Measurements from ENCODE around the gene RPRD1B. TPM values are rescaled to one million over a fixed set of nuclear protein-coding genes. Genes with fewer than 3 reads are reported as not detected.
"Not testable (repeated sequence)": the region's sequence is repeated elsewhere in the genome, so short reads cannot be mapped to it uniquely, and the experiment has no call there.

RPRD1B gene
- total RNA-seq, 1 donor from 2014 or later: 65.3 TPM

DNA sequence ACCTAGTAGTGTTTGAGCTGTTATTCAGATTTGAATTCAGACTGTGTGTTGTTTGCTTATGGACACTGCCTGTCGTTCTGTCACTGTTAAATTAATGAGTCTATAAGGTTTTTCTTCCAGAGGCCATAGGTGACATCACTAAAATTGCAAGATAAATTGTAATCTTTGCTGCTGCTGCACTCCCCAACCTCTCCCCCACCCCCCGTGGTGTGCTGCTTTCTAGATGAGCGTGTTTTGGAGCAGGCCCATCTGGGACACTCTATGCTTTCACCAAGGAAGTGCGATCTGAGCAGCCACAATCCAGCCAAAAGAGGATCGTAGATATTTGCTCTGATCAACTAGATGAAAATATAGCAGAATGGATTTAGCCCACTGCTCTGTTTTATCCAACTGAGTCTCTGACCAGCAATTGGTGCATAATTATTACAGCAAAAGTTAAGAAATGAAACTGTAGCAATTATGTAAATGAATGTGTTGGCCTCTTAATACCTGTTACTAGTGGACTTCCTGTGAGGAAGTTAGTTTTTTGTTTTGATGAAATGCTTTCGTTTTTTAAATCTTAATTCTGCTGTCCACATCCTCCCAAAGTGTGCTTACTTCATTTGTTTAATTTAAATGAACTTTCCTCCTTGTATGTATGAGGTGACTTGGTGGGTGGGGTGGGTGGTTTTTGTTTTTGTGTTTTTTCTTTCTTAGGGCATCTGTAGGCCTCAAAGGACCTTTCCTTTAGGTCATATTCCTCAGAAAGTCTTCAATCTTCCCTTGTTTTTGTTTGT, 58.1 kb downstream of the RPRD1B start:
- intact Hi-C loops (cut with micrococcal nuclease): no loop called here
- ATAC-seq (peak; percentile 59), DNase-seq (no peak)

DNA sequence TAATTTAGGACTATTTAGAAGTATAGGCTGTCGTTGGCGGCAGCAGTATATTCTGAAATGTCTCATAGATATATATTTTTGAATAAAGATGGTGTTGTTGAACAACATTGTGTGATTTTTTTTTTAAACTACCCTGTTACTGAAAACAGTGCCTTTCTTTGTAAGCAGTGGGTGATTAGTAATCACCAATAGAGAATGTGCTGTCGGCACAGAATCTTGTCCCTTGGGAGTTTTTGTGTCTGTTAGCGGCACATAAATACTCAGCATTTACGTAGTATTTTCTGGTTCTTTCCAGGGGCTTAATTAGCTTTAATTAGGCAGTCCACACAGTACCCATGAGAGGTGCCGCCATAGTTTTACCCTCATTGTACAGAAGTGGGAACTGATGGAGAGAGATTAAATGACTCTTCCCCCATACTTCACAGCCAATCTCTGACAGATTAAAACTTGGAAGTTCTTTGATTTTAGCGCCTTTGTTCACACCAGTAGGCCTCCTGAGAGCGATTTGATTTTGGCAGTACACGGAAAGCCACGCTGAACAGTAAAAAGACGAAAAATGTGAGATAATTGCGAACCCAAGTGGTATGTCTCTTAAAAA, 58.8 kb downstream of the RPRD1B start:
- intact Hi-C loops (cut with micrococcal nuclease): no loop called here
- peak; percentile 50 for ATAC-seq
- DNase-seq: no peak

DNA sequence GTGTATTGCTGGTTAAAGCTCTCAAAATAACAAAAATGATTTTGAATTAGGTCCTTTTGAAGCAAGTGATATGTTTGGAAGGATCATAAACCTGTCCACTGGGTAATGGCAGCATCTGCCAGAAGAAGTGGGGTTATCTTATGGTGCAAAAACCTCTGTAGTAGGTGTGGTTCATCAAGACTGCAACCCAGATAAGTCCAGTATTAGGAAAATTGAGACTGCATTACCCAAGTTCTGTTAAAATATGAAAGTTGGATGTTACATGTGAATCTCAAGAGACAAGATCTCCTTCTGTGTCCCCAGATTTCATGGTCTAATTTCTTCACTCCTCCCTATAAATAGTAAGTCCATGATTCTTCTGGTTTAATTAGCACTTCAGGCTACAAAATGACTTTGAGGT, 59.4 kb downstream of the RPRD1B start:
- intact Hi-C loops (cut with micrococcal nuclease): no loop called here
- peak; percentile 4 for ATAC-seq
- no peak for DNase-seq

DNA sequence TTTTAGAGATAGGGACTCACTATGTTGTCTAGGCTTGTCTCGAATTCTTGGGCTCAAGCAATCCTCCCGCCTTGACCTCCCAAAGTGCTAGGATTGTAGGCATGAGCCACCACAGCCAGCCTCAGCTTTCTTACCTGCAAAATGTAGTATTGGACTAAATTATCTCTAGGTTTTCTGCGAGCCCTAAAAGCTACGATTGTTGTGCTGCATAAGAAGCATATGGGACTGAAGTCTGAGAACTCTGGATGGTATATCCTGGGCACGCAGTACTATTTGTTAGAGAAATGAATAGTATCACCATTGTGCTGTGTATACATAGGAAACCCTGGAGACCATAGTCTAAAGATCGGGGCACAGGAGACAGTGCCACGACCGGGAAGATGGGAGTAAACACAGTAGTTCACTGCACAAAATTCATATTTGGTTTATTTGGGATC, 60.1 kb downstream of the RPRD1B start:
- intact Hi-C loops (cut with micrococcal nuclease): no loop called here
- no peak for ATAC-seq
- DNase-seq: no peak

DNA sequence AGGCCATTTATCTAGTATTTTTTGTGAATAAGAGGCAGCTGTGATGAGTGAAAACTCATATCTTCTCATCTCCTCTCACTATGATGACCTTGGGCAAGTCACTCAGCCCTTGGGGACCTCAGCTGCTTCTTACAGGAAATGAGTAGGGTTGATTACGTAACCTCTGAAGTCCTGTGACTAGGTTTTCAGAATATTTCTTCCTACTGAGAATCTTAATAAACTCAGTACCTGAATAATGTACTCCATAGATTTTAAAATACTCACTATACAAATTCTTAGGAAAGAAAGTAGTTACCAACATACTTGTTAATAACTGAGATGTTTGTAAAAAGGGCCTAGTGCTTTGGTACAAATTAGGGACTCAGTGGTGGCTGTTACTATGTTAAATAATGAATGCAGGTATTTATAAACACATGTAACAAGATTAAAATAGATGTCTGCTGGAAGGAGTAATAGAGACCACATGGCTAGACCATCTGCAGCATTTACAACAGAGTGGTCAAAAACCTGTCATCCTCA, 60.9 kb downstream of the RPRD1B start:
- ATAC-seq (peak; percentile 53), DNase-seq (peak; percentile 59)
- intact Hi-C loops (cut with micrococcal nuclease): no loop called here

DNA sequence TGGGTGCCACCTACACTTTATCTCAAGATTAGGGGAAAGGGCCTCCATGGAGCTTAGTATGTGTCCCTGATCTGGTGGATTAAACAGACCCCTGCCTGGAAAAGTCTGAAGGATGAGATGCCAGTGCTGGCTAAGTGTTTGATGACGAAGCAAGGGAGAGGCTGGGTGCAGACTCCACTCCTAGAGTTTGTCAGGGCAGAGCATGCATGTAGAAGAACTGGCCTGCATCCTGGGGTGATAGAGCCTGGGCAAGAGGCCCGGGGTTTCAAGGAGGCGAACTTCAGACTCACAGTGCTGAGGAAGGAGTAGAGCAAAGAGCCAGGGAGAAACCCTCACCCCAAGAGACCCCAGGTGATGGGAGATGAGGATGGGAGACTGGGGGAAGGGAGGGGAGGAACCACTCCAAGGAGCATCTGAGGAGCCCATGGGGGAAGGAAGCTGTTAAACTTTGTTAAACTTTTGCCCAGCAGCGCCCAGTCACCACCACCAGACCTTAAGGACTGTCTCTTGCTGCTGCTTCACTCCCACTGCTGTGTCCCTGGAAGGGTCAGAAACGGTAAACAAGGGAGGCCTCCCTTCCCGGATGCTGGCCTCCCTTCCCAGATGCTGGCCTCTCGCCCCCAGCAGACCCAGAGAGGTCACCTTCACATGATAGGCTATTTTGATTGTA, 61.6 kb downstream of the RPRD1B start:
- ATAC-seq (peak; percentile 6), DNase-seq (no peak)
- intact Hi-C loops (cut with micrococcal nuclease): no loop called here

DNA sequence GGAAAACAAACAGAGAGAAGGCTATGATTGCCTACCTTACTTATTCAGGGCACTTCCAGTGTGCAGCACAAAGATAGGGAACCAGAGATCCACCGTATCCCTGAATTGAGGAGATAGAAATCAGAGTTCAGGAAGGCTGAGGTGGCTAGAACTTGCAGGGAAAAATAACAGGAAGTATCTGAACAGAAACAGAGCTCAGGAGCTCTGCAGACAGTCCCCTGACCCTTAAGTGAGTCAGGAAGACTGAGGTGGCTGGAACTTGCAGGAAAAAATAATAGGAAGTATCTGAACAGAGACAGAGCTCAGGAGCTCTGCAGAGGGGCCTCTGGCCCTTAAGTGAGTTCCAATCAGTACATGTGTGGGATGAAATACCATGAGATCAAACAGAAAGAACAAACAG, 65.4 kb downstream of the RPRD1B start:
- intact Hi-C loops (cut with micrococcal nuclease): no loop called here
- ATAC-seq (no peak), DNase-seq (no peak)

DNA sequence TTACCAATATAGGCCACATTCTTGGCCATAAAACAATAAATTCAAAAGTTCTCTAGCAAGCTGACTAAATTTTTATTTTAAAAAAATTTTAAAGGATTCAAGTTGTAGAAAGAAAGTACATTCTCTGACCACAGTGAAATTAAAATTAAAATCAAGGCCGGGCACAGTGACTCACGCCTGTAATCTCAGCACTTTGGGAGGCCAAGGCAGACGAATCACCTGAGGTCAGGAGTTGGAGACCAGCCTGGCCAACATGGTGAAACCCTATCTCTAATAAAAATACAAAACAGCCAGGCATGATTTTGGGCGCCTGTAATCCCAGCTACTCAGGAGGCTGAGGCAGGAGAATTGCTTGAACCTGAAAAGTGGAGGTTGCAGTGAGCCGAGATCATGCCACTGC, 68.7 kb downstream of the RPRD1B start:
- ATAC-seq; intact Hi-C loops (cut with micrococcal nuclease); DNase-seq: not testable (repeated sequence)

DNA sequence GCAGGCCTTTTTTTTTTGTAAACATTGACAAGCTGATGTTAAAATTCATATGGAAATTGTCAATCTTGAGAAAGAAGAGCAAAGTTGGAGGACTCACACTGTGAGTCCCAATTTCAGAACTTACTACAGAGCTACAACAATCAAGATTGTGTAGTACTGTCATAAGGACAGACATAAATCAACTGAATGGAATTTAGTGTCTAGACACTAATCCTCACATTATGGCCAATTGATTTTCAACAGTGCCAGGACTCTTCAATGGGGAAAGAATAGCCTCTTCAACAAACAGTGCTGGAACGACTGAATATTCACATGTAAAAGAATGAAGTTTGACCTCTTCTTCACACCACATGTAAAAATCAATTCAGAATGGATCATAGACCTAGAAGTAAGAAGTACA, 70.7 kb downstream of the RPRD1B start:
- ATAC-seq (no peak), DNase-seq (no peak)
- intact Hi-C loops (cut with micrococcal nuclease): no loop called here

DNA sequence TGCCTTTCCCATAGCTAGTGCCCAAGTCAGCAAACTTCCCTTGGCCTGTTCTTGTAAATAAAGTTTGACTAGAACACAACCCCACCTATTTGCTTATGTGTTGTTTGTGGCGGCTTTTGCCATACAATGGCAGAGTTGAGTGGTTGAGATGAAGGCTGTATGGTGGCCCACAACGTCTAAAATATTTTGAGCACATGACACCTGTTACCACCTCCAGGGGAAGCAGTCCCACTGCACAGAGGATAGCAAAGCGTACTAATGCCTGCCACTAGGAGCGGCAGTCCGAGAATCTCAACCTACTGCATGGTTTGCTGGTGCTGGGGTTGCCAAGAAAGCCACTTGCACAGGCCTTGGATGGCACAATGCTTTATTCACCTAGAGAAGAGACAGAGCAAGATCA, 72.9 kb downstream of the RPRD1B start:
- ATAC-seq (no peak), DNase-seq (no peak)
- intact Hi-C loops (cut with micrococcal nuclease): no loop called here

DNA sequence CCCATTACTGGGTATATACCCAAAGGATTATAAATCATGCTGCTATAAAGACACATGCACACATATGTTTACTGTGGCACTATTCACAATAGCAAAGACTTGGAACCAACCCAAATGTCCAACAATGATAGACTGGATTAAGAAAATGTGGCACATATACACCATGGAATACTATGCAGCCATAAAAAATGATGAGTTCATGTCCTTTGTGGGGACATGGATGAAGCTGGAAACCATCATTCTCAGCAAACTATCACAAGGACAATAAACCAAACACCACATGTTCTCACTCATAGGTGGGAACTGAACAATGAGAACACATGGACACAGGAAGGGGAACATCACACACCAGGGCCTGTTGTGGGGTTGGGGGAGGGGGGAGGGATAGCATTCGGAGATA, 73.8 kb downstream of the RPRD1B start:
- DNase-seq; ATAC-seq; intact Hi-C loops (cut with micrococcal nuclease): not testable (repeated sequence)

DNA sequence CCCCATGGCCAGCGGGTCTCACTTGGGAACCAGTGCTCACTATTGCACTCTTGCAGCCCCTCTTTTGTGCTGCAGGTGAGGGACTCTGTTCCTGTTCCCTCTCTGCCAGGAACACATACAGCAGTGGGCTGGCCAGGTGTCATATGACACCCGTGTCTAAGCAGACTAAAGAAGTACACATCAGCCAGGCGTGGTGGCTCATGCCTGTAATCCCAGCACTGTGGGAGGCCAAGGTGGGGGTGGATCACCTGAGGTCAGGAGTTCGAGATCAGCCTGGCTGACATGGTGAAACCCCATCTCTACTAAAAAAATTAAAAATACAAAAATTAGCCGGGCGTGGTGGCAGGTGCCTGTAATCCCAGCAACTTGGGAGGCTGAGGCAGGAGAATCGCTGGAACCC, 74.4 kb downstream of the RPRD1B start:
- intact Hi-C loops (cut with micrococcal nuclease); DNase-seq; ATAC-seq: not testable (repeated sequence)

DNA sequence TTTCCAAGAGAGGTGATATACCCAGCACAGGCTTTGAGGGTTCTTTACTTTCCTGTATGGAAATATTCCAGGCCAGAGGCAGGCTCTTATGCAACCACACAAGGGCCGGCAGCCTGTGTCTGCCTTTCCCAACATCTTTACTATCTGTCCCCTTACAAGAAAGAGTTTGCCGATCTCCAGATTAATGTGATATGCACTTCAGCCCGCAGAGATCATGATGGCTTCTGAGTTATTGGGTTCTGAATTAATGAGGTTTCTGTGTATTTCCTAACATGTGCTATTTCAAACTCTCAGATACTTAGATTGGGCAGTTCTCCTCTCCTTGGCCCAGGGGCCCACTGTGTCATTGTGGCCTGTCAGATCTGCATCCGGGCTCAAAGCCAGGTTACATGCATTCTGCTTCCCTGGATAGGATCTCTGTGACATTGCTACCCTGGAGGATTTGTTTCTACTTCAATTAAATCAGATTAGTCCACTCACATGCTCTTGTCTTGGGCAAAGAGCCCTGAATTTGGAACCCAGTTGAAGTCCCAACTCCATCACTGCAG, 75.0 kb downstream of the RPRD1B start:
- ATAC-seq: peak; percentile 68
- intact Hi-C loops (cut with micrococcal nuclease): no loop called here
- DNase-seq: peak; percentile 74

DNA sequence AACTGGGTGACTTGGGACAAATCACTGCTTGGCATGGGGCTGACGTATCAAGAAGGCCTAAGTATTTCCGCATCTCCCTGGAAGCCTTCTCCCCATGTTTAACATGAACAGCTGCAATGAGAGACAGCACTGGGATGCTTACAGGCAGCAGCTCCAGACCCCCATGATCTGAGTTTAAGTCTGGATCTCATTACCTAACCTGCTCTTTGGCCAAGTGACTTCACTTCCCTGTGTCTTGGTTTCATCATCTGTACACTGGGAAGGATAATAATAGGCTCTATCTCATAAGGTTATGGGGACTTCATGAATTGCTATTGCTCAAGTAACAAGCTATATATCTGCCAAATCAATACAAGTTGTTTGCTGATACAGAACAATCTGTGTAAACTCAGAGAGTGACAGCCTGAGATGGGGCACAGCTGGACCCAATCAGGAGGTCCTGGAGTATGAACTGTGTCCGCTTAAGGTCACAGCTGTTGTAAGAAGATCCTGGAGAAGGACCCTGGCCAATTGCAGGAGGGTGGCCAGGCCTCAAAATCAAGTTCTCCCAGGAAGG, 75.5 kb downstream of the RPRD1B start:
- intact Hi-C loops (cut with micrococcal nuclease): no loop called here
- peak; percentile 83 for DNase-seq
- peak; percentile 64 for ATAC-seq

DNA sequence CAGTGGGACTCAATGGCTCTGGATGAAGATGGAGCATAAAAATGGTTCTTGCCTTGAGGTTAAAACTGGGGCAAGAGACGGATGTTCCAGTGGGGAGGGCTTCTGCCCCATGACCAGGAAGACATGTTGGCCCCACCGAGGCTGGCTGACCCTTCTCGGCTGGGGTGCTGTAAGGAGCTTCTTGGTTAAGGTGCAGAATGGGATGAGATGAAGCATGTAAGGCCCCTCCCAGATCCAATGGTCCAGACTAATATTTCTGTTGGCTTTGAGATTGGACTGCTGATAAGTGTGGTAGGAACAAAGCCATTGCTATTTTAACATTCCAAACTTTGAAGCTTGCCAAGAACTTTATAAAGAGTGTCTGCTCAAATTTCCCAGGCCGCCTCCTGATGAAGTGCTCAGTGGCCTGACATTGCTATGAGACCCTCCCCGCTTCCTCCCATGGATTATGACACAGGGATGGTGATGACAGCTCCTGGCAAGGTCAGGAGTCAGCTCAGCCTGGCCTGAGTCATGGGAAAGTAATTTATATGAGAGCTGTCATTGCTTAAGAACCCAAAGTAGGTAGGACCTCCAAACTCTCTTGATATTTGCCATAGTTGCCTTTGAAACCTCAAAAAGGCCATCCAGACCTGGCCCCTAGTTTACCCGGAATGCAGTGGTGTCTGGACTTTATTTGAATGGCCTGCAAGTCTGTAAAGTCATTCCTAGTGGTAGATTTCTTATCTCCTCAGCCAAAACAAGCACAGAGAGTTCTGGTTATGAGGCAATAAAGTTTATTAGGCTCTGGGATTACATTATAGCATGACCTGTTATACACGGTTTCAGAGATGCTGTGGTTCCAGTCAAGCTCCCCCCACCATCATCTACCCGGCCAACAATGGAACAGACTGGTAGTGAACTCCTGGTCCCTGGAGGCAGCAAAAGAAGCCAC, 76.3 kb downstream of the RPRD1B start:
- peak; percentile 85 for ATAC-seq
- intact Hi-C loops (cut with micrococcal nuclease): no loop called here

DNA sequence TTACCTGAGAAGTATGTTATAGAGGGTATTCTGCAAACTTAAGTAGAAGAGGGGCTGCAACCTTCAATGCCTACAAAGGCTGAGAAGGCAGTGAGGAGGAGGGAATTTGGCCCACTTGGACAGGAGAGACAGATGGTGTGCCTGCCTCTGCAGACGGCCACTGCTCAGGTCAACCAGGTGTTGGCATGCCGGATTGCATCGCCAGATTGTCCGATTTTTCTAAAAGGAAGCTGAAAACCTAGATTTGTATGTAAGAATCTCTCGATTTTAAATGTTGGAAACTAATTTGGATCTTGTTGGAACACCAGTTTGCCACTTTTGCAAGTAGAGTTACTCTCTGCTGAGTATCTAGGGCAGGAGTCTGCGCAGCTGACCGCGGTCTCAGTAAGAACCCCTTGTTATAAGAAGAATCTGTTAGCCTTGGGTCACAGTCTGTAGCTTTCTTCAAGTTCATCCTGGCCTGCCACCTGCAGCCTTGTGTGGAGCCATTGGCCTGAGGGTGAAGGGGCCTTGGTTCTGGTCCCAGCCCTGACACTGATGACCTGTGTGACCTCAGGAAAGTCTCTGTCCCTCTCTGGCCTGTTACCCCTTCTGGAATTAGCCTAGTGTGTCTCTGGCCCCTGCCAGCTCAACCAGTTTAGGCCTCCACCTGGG, 77.1 kb downstream of the RPRD1B start:
- ATAC-seq: no peak
- intact Hi-C loops (cut with micrococcal nuclease): no loop called here
- no peak for DNase-seq

More for the DNA sequence above, 76.3 kb downstream of the RPRD1B start:
- DNase-seq: peak; percentile 80

DNA sequence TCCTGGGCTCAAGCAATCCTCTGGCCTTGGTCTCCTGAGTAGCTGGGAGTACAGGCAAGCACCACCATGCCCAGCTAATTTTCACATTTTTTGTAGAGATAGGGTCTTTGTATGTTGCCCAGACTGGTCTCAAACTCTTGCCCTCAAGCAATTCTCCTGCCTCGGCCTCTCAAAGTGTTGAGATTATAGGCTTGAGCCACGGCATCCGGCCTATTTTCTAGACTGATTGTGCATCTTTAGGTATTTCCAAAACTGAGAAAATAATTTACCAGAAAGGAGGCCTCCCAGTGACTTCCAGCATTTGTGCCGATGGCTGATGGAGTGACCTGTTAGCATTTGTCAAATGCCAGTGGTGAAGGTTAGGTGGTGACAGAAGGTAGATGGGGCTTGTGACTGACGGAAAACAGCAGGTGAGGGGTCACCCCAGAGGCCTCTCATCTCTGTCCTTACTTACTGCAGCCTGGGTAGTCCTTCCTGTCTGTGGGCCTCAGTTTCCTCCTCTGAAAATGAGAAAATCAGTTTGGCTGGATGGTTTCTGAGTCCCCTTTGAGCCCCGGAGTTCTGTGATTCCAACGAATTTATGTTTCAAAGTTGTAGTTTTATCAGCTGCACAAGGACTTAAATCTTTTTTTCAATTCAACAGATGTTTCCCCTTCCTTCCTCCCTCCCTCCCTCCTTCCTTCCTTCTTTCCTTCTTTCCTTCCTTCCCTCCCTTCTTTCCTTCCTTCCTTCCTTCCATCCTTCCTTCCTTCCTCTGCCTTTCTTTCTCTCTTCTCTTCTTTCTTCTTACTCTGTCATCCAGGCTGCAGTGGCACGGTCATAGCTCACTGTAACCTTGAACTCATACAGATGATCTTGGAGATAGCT, 78.1 kb downstream of the RPRD1B start:
- no peak for ATAC-seq
- DNase-seq: no peak
- intact Hi-C loops (cut with micrococcal nuclease): no loop called here

Measured in left ventricle myocardium superior (tissue), 1 donor.